ENCODE data around the gene JMJD1C. TPM values are rescaled to one million over a fixed set of nuclear protein-coding genes. Genes with fewer than 3 reads are reported as not detected.

The JMJD1C gene
- total RNA-seq, 2 donors from 2014 or later, result 84.1 to 91.1 TPM

DNA sequence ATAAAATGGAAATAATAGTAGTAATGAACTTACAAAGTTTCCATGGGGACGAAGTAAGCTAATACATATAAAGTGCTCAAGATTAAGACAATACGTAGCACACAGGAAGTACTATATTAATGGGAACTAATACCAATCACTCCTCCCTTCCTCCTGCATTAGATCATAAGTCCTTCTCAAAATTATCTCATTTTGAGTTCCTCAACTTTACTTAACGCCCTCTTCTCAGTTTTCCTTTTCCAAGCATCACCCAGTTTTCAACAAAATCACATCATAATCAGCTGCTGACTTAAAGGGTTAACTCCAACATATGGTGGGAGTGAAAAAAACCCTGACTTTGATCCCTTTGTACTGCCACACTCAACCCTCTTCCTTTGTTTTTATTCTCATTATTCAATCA lies 24.4 kb downstream of the JMJD1C start:
- DNase-seq (ENCODE audit: low spot score), result no peak
- intact Hi-C loops (cut with DNase I), result no loop called here

DNA sequence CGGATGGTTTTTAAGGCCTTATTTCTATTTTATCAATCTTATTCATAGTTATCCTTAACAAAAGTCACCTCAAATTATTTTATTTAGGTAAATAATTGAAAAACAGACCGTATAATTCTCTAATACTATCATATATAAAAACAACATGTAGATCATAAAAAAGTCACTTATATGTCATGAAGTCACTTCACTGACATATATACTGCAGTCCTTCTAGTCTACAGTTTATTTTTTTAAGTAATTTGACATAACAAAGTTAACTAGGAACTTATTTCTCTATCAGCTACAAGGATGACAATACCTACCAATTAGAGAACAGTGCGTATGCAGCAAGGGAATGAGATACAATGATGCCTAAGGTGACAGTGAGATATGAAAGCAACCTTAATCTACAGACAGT lies 26.2 kb downstream of the JMJD1C start:
- intact Hi-C loops (cut with DNase I), result no loop called here
- no peak for DNase-seq (ENCODE audit: low spot score)

DNA sequence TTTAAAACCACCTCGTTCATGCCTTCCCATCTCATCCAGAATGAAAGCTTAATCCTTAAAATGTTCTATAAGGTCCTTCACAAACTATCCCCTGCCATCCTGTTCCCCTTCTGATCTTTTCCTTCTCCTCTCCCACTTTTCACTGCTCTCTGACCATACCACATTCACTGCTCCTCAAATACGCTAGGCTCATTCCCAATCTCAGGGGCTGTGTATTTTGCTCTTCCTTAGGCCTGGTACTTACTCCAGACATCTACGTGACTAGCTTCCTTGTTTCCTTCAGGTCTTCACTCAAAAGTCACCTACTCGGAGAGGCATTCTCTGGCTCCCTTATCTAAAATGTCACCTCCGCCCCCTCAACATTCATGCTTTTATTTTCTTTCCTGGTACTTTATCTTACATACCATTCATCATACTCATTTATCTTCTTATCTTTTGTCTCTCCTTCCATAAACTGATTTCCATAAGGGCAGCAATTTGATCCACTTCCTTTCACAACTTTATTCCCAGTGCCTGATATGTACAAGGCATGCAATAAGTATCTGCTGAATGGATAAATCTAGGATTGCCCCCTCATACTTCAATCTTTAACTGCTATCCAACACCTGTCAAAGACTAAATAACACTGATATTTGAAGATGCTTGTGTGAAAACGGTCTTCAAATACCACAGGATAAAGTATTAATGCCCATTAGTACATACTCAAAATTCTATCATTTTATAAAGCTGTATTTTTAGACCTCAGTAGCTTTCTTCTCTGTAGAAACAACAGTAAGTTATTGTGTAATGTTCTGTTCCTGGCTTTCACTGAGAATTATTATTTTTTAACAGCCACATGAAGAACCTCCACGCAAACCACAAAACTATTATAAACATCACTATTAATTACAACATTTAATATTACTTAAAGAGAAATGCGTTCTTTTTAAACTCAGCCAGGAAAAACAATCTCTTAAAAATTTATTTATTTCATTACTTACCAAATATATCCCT lies 27.0 kb downstream of the JMJD1C start:
- intact Hi-C loops (cut with DNase I), result loop anchor here in 1 of 2 donors (1.0 kb wide), 1 partner anchor 45 kb away; no protein-coding TSS in a partner anchor
- no peak for DNase-seq (ENCODE audit: low spot score)

DNA sequence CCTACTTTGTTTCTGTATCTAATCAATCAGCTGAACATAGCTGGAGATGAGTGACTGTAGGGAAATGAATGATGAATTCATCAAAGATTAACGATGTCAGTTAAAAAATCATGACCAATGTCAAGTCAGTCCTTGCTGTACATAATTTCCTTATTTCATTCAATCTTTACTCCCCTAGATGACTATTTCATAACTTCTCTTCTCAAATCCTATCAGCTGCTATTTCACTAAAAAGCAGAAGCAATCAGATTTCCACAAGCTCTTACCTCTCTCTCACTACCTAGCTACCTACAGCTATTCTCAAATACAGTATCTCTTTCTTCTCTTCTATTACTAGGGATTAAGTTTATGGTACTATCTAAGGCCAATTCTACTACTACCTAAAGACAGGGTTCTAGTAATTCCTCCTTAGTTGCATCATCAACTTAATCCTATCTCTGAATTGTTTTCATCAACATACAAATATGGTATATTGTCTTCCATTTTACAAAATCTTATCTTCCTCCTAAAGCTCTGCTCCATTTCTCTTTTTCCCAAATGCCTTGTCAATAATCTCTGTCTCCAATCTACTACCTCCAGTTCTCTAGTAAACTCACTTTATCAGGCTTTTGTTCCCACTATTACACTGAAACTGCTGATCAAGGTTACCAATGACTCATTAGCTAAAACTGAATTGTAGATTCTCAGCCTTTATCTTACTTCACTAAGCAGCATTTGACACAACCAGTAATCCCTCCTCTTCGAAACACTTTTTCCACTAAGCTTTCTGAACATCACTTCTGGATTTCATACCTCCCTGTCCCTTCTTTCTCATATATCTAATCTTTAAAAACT lies 28.4 kb downstream of the JMJD1C start:
- no peak for DNase-seq (ENCODE audit: low spot score)
- intact Hi-C loops (cut with DNase I), result no loop called here

DNA sequence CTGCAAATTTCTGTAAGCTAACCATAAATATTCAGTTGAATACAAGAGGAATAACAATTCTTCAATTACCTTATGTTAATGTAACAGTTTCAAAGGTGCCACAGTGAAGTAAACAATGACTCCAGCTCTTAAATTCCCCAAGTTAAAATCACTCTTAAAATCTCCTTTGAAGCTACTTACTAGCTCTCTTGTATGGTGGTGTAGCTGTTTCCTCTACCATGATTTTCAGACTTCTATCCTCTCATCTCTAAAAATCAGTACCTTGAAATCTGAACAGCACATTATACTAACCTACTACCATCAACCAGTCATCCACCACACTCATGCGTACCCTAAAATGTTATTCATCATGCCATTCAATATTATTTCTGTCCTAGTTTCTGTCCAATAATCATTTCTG lies 29.6 kb downstream of the JMJD1C start:
- DNase-seq (ENCODE audit: low spot score), result no peak
- intact Hi-C loops (cut with DNase I), result no loop called here

DNA sequence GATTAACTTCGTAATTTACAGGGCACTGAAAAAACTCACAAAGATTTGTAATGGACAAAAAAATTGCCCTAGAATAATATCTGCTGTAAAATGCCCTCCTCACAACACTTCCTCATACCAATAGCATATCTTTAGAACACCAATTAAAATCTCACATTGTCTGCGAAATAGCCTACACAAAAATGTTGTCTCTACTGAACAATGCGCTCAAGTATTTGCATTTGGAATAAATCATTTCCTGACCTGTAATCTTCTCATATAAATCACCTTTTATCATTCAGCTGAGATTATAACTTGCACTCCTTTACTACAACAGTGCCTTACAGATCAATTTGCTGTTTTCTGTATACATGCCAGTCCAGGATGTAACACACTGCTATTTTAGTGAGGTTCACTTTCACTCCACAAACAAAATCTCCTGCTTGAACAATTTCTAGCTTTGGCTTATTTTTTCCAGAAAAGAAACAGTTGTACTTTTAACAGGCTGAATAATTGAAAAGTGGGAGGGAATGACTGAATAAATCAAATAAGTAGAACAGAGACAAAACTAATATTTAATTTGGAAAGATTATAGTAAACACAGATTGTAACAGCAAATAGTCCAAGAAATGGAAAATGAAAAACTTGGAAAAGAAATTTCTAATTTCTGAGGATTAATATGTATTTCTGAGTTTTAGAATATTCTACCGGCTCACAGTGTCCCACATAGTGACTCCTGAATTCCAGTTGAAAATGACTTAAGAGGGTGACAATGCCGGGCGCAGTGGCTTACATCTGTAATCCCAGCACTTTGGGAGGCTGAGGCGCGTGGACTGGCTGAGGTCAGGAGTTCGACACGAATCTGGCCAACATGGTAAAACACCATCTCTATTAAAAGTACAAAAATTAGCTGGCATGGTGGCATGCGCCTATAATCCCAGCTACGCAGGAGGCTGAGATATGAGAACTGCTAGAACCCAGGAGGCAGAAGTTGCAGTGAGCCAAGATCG lies 30.6 kb downstream of the JMJD1C start:
- intact Hi-C loops (cut with DNase I), result no loop called here
- DNase-seq (ENCODE audit: low spot score), result no peak

DNA sequence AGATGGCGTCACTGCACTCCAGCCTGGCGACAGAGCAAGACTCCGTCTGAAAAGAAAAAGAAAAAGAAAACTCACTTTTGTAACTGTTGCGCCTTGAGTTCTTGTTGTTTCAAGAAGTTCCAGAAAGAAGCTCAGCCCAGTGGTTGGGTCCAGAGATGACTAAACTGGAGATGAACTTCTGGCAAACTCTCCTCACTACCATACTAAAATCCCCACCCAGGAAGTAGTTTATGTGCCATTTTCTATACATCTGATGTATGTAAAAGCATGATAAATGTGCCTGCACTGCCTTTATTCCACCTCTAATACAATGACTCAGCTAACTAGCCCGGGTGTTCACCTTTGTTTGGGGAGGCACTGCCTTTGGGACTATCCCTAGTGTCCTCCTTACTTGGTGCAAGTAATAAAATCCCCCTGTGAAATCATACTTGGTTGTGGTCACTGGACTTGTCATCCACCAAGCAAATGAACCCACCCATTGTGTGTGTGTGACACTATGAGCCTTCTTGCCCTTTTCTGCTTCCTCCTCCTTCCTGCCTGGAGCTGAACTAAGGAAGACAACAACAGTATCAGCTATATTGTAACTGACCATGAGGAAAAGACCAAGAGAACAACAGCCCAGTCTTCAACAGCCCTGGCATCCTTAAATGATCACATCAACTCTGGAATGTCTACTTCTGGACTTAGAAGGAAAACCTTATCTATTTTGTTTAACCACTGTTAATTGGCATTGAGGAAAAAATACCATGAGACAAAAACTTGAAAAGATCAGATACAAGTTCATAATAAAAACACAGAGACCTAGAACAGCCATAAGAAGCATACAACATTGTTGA lies 33.6 kb downstream of the JMJD1C start:
- no peak for DNase-seq (ENCODE audit: low spot score)
- intact Hi-C loops (cut with DNase I), result no loop called here

DNA sequence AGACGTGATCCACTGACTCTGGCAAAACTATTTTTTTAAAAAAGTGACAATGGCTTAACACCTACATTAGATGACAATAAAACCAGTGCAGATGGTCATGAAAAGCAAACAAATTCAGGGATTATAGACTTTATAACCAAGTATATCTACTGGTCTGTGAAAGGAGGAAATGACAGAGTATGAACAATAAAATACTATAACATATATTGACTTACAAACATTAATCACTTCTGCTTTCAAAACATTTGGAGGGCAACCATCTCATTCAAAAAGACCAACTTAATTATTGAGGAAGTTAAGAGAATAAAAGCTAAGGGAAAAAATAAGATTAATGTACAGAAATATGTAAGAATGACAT lies 34.8 kb downstream of the JMJD1C start:
- intact Hi-C loops (cut with DNase I), result no loop called here
- DNase-seq (ENCODE audit: low spot score), result no peak

DNA sequence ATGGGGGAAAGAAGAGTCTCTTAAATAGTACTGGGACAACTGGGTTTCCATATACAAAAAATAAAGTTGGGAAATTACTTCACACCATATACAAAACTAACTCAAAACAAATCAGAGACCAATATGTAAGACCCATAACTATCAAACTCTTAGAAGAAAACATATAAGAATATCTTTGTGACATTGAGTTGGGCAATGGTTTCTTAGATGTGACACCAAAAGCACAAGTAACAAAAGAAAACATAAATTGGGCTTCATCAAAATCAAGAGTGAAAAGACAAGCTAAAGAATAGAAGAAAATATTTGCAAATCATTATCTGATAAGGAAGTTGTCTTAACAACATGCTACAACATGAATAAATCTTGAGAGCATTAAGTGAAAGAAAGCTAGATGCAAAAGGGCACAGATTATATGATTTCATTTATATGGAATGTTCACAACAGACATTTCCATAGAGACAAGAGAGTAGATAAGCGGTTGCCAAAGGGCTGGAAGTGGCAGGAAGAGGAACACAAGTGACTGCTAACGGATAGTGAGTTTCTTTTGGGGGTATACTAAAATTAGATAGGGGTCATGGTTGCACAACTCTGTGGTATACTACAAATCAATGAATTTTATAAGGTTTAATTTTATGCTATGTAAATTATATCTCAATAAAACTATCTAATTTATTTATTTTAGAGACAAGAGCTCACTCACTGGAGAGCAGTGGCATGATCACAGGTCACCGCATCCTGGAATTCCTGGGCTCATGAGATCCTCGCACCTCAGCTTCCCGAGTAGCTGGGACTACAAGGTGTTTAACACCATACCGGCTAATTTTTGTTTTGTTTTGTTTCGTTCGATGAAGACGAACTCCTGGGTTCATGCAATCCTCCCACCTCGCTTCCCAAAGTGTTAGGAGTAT lies 35.4 kb downstream of the JMJD1C start:
- DNase-seq (ENCODE audit: low spot score), result no peak

DNA sequence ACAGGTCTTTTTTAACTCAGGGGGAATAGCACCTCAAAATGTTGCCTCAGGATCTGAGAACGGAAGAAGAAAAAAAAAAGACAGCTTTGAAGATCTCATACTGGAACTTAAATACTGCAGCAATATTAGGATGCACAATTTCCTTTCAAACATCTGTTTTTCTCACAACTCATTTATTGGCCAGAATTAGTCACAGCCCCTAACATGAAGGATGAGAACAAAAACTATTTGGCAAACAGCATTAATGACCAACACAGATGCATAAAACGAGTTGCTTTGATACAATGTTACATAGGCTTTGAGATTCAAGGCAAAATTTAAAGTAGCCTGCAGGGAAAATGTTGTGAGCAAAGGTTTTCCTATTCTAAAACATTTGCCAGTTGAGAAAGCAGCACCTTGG lies 36.5 kb downstream of the JMJD1C start:
- no peak for DNase-seq (ENCODE audit: low spot score)
- intact Hi-C loops (cut with DNase I), result no loop called here

More for the DNA sequence above, 35.4 kb downstream of the JMJD1C start:
- intact Hi-C loops (cut with DNase I), result no loop called here

DNA sequence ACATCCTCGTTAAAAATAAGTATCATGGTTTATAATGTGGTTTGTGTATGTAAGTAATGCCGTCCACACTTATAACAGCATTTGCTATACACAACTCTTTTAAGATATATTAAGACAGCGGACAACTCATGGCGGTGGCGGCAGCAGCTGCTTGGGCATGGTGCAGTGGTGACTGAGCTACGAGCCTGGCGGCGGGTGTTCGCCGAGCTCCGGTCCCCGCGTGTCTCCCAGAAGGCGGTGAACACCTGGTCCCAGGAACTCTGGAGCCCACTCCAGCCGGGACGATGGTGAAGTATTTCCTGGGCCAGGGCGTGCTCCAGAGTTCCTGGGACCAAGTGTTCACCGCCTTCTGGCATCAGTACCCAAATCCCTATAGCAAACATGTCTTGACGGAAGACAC lies 38.8 kb downstream of the JMJD1C start:
- DNase-seq (ENCODE audit: low spot score), result no peak
- intact Hi-C loops (cut with DNase I), result no loop called here

DNA sequence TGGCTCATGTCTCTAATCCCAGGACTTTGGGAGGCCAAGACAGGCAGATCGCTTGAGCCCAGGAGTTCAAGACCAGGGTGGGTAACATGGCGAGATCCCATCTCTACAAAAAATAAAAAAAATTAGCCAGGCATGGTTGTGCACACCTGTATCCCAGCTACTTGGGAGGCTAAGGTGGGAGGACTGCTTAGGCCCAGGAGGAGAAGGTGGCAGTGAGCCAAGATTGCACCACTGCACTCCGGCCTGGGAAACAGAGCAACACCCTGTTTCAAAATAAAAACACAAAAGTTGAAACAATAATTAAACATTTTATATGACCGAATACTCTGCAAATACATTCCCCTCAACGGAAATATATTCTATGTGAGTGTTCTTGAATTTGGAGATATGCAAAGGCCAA lies 40.3 kb downstream of the JMJD1C start:
- DNase-seq (ENCODE audit: low spot score), result no peak

DNA sequence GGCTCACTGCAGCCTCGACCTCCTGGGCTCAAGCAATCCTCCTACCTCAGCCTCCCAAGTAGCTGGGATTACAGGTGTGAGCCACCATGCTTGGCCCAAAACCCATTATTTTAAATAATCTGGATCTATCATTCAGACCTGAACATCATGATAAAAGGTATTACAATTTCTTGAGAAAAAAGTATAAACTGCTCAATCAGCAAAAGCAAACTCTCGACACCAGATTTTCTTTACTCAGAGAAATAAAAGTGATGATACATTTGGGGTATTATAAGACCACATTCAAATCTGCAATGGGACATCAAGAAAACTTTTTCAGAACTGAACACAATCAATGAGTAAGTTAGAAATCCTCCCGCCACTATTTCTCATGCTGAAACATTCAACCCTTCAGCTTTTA lies 41.2 kb downstream of the JMJD1C start:
- no peak for DNase-seq (ENCODE audit: low spot score)
- intact Hi-C loops (cut with DNase I), result no loop called here

More for the DNA sequence above, 40.3 kb downstream of the JMJD1C start:
- intact Hi-C loops (cut with DNase I), result no loop called here

DNA sequence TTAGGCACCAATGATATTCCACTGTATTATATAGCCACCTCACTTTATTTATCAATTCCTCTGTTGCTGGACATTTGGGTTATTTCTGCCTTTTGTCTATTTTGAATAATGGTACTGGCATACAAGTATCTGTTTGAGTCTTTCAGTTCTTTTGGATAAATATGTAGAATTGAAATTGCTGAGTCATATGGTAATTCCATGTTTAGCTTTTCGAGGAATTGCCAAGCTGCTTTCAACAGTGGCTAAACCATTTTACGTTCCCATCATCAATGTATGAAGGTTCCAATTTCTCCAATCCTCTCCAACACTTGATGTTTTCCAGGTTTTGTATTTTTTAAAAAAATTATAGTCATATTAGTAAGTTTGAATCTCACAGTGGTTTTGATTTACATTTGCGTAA lies 42.3 kb downstream of the JMJD1C start:
- DNase-seq (ENCODE audit: low spot score), result no peak
- intact Hi-C loops (cut with DNase I), result no loop called here

DNA sequence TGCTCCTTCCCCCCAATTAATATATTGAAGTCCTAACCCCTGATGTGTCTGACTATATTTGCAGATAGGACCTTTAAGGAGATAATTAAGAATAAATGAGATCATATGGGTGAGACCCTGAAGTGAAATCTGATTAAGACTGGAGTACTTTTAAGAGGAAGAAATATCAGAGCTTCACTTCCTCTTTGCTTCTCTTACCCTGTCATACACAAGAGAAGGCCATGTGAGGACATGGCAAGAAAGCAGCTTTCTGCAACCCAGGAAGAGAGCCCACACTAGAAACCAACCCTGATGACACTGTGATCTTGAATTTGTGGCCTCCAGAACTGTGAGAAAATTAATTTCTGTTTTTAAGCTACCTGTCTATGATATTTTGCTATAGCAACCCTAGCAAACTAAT lies 44.2 kb downstream of the JMJD1C start:
- DNase-seq (ENCODE audit: low spot score), result no peak
- intact Hi-C loops (cut with DNase I), result no loop called here

DNA sequence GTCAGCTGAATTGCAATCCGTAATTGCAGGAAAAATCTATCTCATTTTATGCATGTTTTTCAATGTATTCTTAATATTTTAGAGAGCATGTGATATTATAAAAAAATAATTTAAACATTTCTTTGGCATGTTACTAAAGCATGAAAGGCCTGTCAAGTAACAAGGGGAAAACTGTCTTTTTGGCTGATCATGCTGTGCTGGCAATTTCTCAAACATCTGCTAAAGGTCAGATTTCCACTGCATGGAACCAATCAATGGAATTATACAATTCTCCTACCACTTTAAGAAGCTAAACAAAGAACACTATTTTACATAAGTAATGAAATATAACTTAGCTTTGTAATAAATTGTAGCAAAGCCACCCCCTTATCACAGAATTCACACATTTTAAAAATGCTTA lies 49.4 kb downstream of the JMJD1C start:
- intact Hi-C loops (cut with DNase I), result no loop called here
- no peak for DNase-seq (ENCODE audit: low spot score)

DNA sequence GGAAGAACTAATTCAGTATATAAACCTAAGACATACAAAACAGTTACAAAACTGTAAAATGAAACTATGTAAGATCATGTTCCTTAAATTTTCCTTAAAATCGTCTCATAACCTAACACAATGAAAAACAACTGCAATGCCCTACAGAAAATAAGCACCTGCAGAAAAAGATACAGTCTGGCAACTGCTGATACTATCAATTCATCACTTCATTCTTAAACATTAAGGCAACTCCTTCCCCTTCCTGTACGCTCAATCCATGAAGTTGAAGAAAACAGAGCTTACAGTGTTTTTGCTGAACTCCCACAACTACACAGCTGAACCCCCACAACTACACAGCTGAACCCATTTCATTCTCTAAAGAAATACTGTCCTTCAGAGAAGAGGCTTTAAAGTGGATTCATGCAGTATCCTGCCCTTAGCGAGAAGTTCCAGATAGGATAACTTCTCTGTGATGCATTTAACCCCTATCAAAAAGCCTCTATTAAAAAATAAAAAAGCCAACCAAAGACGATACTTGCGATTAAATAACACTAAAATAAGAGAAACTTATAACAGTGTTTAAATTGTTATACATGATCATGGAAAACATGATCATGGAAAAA lies 50.0 kb downstream of the JMJD1C start:
- no peak for DNase-seq (ENCODE audit: low spot score)

More for the DNA sequence above, 50.0 kb downstream of the JMJD1C start:
- intact Hi-C loops (cut with DNase I), result no loop called here

Data from posterior vena cava (tissue), 2 donors.